Trophoblast cell (in vitro differentiated cells and primary cell): Measurements from ENCODE around the gene RBPJ.

Experiments used
- DNase-seq, 2 donors: peaks; one replicate each; pipeline ENCODE4 v3.0.0-alpha.2; 2016
- H2AFZ ChIP-seq: 2 replicates; pipeline ENCODE4 v1.6.1; 2013; ENCODE audit warnings: low read length, moderate library complexity, mild to moderate bottlenecking; ENCODE audit not compliant: insufficient read depth, poor library complexity
- H2AK5ac ChIP-seq: 2 replicates; pipeline ENCODE4 v1.6.1; 2013; ENCODE audit warnings: mild to moderate bottlenecking, low read length
- H2BK120ac ChIP-seq: 2 replicates; pipeline ENCODE4 v1.6.1; 2013; ENCODE audit warnings: low read length, mild to moderate bottlenecking, moderate library complexity; ENCODE audit not compliant: insufficient read depth, poor library complexity
- H2BK12ac ChIP-seq: 2 replicates; pipeline ENCODE4 v1.6.1; 2013; ENCODE audit warnings: mild to moderate bottlenecking, low read length, moderate library complexity
- H2BK5ac ChIP-seq: 2 replicates; pipeline ENCODE4 v1.6.1; 2013; ENCODE audit warnings: low read length, low read depth, moderate library complexity, mild to moderate bottlenecking; ENCODE audit not compliant: poor library complexity
- H3K14ac ChIP-seq: 2 replicates; pipeline ENCODE4 v1.6.1; 2013; ENCODE audit warnings: mild to moderate bottlenecking, low read length
- H3K18ac ChIP-seq: 2 replicates; pipeline ENCODE4 v1.6.1; 2013; ENCODE audit warnings: mild to moderate bottlenecking, low read length
- H3K23ac ChIP-seq: 2 replicates; pipeline ENCODE4 v1.6.1; 2013; ENCODE audit warnings: low read length
- H3K27ac ChIP-seq: 2 replicates; pipeline ENCODE4 v1.5.1; 2013; ENCODE audit warnings: low read depth, mild to moderate bottlenecking, inconsistent platforms, low read length, moderate library complexity
- H3K27me3 ChIP-seq: 2 replicates; pipeline ENCODE4 v1.6.1; 2013; ENCODE audit warnings: inconsistent platforms, mild to moderate bottlenecking, low read length, moderate library complexity; ENCODE audit not compliant: insufficient read depth
- H3K36me3 ChIP-seq, 2 experiments: 1 replicate in 1 of 2; 2 replicates in 1 of 2; pipeline ENCODE4 v1.6.1; 2013; ENCODE audit warnings: low read length in 2 of 2, mild to moderate bottlenecking in 2 of 2, moderate library complexity in 1 of 2; ENCODE audit not compliant: insufficient read depth in 2 of 2, control insufficient read depth in 1 of 2
- H3K4ac ChIP-seq: 2 replicates; pipeline ENCODE4 v1.6.1; 2013; ENCODE audit warnings: low read depth, mild to moderate bottlenecking, low read length, moderate library complexity
- H3K4me1 ChIP-seq, 2 experiments: 1 replicate in 1 of 2; 2 replicates in 1 of 2; pipeline ENCODE4 v1.6.1; 2013; ENCODE audit warnings: low read length in 2 of 2, mild to moderate bottlenecking in 2 of 2, moderate library complexity in 1 of 2; ENCODE audit not compliant: insufficient read depth in 2 of 2, control insufficient read depth in 1 of 2
- H3K4me2 ChIP-seq: 2 replicates; pipeline ENCODE4 v1.6.1; 2013; ENCODE audit warnings: inconsistent platforms, mild to moderate bottlenecking, low read length, moderate library complexity
- H3K4me3 ChIP-seq: 2 replicates; pipeline ENCODE4 v1.5.1; 2013; ENCODE audit warnings: mild to moderate bottlenecking, low read depth, low read length, inconsistent platforms
- H3K79me1 ChIP-seq: one replicate; pipeline ENCODE4 v1.6.1; 2013; ENCODE audit warnings: low read length
- H3K79me2 ChIP-seq: 2 replicates; pipeline ENCODE4 v1.6.1; 2013; ENCODE audit warnings: low read length, mild to moderate bottlenecking; ENCODE audit not compliant: control insufficient read depth, insufficient read depth, poor library complexity
- H3K9ac ChIP-seq: 2 replicates; pipeline ENCODE4 v1.6.1; 2013; ENCODE audit warnings: mild to moderate bottlenecking, low read length
- H3K9me3 ChIP-seq: 2 replicates; pipeline ENCODE4 v1.6.1; 2013; ENCODE audit warnings: low read depth, mild to moderate bottlenecking, control low read depth, inconsistent platforms, low read length; ENCODE audit not compliant: insufficient read depth
- H4K12ac ChIP-seq: 2 replicates; pipeline ENCODE4 v1.6.1; 2013; ENCODE audit warnings: low read depth, mild to moderate bottlenecking, low read length, moderate library complexity
- H4K8ac ChIP-seq: 2 replicates; pipeline ENCODE4 v1.6.1; 2013; ENCODE audit warnings: low read depth, mild to moderate bottlenecking, low read length, moderate library complexity
- H4K91ac ChIP-seq: one replicate; pipeline ENCODE4 v1.6.1; 2013; ENCODE audit warnings: low read depth, mild to moderate bottlenecking, low read length, moderate library complexity
- WGBS: extraction: QIAGEN DNeasy Blood & Tissue Kit; methylation state at CpG from one replicate; pipeline ENCODE4 v1.1.7; 2013; ENCODE audit warnings: missing lambda C conversion rate; ENCODE audit not compliant: insufficient read length, insufficient coverage; ENCODE audit errors: extremely low coverage; 5-methylcytosine and 5-hydroxymethylcytosine counted together

Gene RBPJ

DNA sequence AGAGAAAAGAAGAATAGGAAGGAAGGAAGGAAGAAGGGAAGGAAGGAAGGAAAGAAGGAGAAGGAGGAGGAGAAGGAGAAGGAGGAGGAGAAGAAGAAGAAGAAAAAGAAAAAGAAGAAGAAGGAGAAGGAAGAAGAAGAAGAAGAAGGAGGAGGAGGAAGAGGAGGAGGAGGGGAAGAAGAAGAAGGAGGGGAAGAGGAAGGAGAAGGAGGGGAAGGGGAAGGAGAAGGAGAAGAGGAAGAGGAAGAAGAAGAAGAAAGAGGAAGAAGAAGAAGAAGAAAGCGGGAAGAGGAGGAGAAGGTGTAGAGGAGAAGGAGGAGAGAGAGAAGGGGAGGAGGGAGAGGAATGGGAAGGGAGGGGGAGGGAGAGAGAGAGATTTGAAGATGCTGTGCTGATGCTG, 146.9 kb downstream of the RBPJ start:
- Histone ChIP-seq H2BK5ac (no peak overlapping the region), H4K91ac (no peak overlapping the region), H3K18ac (no peak overlapping the region), H4K8ac (no peak overlapping the region), H3K4me1 (no peaks in the 10 kb centered on the region), H3K36me3 (no peaks in the 10 kb centered on the region), H2BK12ac (no peak overlapping the region), H2AK5ac (no peak overlapping the region), H3K23ac (no peak overlapping the region), H3K79me1 (no peaks in the 10 kb centered on the region), H4K12ac (no peak overlapping the region), H3K79me2 (no peaks in the 10 kb centered on the region), H3K9ac (no peak overlapping the region), H3K14ac (no peak overlapping the region), H2BK120ac (no peak overlapping the region), H3K9me3 (no peaks in the 10 kb centered on the region), H3K4me3 (no peak overlapping the region), H3K27me3 (no peaks in the 10 kb centered on the region), H3K4me2 (no peak overlapping the region), H3K27ac (no peak overlapping the region), H2AFZ (no peak overlapping the region), H3K4ac (no peak overlapping the region)
- no peak for DNase-seq
- WGBS, result 100% methylated on average over 1 of the region's 1 CpG

DNA sequence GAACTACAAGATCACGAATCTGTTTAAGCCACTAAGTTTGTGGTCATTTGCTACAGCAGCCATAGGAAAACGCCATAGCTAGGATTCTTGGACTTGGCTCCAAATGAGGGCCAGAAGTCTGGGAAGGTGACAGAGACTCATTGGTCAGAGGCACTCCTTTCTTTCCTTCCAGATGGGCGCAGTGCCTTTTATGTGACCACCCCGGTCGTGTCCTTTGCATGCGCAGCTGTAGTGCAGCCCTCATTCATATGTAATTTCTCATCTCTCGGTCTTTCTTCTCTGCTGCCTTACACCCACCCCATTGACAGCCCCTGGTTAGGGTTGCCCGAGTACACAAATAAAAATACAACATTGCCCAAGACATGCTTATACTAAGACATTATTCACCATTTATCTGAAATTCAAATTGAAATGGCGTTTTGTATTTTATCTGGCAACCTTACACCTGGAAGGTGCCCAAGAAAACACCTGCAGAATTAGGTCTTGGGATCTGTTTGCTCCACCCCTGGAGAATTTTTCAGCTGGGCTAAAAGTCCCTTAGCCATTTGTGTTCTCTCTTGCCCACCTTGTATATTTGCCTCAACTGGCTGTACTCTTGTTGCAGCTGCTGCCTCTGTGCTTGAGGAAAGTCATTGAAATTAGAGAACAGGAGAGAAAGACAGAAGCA, 147.6 kb downstream of the RBPJ start:
- H3K9ac ChIP-seq, result no peak overlapping the region
- no peaks in the 10 kb centered on the region for H3K27me3 ChIP-seq
- H2AK5ac ChIP-seq, result no peak overlapping the region
- H3K23ac ChIP-seq, result no peak overlapping the region
- no peaks in the 10 kb centered on the region for H3K9me3 ChIP-seq
- no peak overlapping the region for H3K27ac ChIP-seq
- no peak overlapping the region for H4K91ac ChIP-seq
- H2BK120ac ChIP-seq, result no peak overlapping the region
- no peak overlapping the region for H2BK5ac ChIP-seq
- no peak overlapping the region for H3K14ac ChIP-seq
- no peak overlapping the region for H3K18ac ChIP-seq
- no peak for DNase-seq
- H4K12ac ChIP-seq, result no peak overlapping the region
- H4K8ac ChIP-seq, result no peak overlapping the region
- no peaks in the 10 kb centered on the region for H3K4me1 ChIP-seq
- H2AFZ ChIP-seq, result no peak overlapping the region
- H3K4ac ChIP-seq, result no peak overlapping the region
- H2BK12ac ChIP-seq, result no peak overlapping the region
- no peaks in the 10 kb centered on the region for H3K36me3 ChIP-seq
- no peak overlapping the region for H3K4me3 ChIP-seq
- no peaks in the 10 kb centered on the region for H3K79me1 ChIP-seq
- WGBS, result no CpG with 5 or more reads among the region's 9 CpGs
- no peak overlapping the region for H3K4me2 ChIP-seq
- H3K79me2 ChIP-seq, result no peaks in the 10 kb centered on the region

DNA sequence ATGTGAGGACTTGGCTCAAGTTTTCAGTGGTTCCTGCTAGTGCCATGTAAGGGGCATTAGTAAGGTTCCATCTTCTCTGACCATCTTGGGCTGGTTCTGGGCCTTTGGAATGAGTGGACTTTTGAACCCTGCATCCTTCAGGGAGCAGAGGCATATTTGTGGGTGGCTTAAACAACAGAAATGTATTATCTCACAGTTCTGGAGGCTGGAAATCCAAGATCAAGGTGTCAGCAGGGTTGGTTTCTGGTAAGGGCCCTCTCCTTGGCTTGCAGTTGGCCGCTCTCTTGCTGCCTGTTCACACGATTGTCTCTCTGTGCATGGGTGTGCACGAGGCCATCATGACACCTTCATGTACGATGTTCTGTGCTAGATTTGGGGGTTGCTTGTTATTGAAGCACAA, 148.2 kb downstream of the RBPJ start:
- Histone ChIP-seq H2BK120ac (no peak overlapping the region), H3K79me2 (no peaks in the 10 kb centered on the region), H3K79me1 (no peaks in the 10 kb centered on the region), H2AK5ac (no peak overlapping the region), H3K27me3 (no peaks in the 10 kb centered on the region), H4K91ac (no peak overlapping the region), H2BK12ac (no peak overlapping the region), H3K36me3 (no peaks in the 10 kb centered on the region), H4K8ac (no peak overlapping the region), H3K4me1 (no peaks in the 10 kb centered on the region), H3K4me2 (no peak overlapping the region), H3K14ac (no peak overlapping the region), H2BK5ac (no peak overlapping the region), H3K18ac (no peak overlapping the region), H4K12ac (no peak overlapping the region), H3K4ac (no peak overlapping the region), H3K4me3 (no peak overlapping the region), H3K27ac (no peak overlapping the region), H2AFZ (no peak overlapping the region), H3K9me3 (no peaks in the 10 kb centered on the region), H3K23ac (no peak overlapping the region), H3K9ac (no peak overlapping the region)
- WGBS, result no CpG with 5 or more reads among the region's 4 CpGs
- DNase-seq, result no peak

DNA sequence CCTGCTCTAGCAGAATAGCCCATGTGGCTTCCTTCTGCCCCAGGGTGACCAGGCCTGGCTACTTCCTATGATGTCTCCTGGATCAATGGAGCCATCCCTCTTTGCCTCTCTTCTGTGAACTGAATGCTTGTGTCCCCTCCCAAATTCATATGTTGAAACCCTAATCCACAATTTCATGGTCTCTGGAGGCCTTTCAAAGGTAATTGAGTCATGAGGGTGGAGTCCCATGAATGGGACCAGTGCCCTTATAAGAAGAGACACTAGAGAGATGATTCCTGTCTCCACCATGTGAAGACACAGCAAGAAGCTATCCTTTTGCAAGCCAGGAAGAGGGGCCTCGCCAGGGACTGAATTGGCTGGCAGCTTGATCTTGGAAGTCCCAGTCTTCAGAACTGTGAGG, 151.1 kb downstream of the RBPJ start:
- no peak overlapping the region for H3K4me3 ChIP-seq
- H2AK5ac ChIP-seq, result no peak overlapping the region
- no peak overlapping the region for H2BK12ac ChIP-seq
- no peak overlapping the region for H3K18ac ChIP-seq
- H3K23ac ChIP-seq, result no peak overlapping the region
- H3K9me3 ChIP-seq, result no peaks in the 10 kb centered on the region
- H3K4ac ChIP-seq, result no peak overlapping the region
- H3K79me1 ChIP-seq, result no peaks in the 10 kb centered on the region
- no peaks in the 10 kb centered on the region for H3K79me2 ChIP-seq
- DNase-seq, result no peak
- H2BK120ac ChIP-seq, result no peak overlapping the region
- no peak overlapping the region for H3K9ac ChIP-seq
- no peak overlapping the region for H3K4me2 ChIP-seq
- no peaks in the 10 kb centered on the region for H3K27me3 ChIP-seq
- H3K27ac ChIP-seq, result no peak overlapping the region
- no peak overlapping the region for H4K8ac ChIP-seq
- WGBS, result no CpG with 5 or more reads among the region's 1 CpG
- no peak overlapping the region for H4K91ac ChIP-seq
- no peaks in the 10 kb centered on the region for H3K4me1 ChIP-seq
- no peak overlapping the region for H3K14ac ChIP-seq
- no peak overlapping the region for H2BK5ac ChIP-seq
- no peak overlapping the region for H2AFZ ChIP-seq
- H3K36me3 ChIP-seq, result no peaks in the 10 kb centered on the region
- H4K12ac ChIP-seq, result no peak overlapping the region
